K562 (cell line): ENCODE measurements around the gene DSCAM. TPM values are rescaled to one million over a fixed set of nuclear protein-coding genes. Genes with fewer than 3 reads are reported as not detected.

Source experiments
- ATAC-seq: fragments of 200-7000 bp; cut with Tn5 transposase; 3 replicates; pipeline ENCODE4 v1.9.1; 2020; ENCODE audit warnings: moderate library complexity
- BruUV-seq: library from RNA; stranded (reverse); fragments of 400-500 nt; replicated peaks from 2 replicates; lab custom pipeline; 2021; lab: Mats Ljungman, UMichigan
- CTCF ChIA-PET: fragments of 300-600 bp; formaldehyde crosslinking; extraction: SDS; loops from one replicate; lab custom pipeline; 2021; ENCODE audit warnings: low intra/inter-chr PET ratio; lab: Yijun Ruan, JAX
- POLR2A ChIA-PET: fragments of 300-600, 350-650 bp; sonication (Branson Sonifier 250); formaldehyde crosslinking; extraction: SDS; loops from one replicate; lab custom pipeline; 2021; ENCODE audit warnings: antibody characterized with exemption, inconsistent platforms; lab: Yijun Ruan, JAX
- DNase-seq, 4 experiments: peaks; one replicate each; pipeline versions ENCODE4 v3.0.0 to v3.0.0-alpha.2; 2011 to 2018; ENCODE audit warnings: low spot score in 3 of 4, mixed read lengths in 3 of 4; ENCODE audit errors: extremely low read depth in 1 of 4
- FAIRE-seq: peaks from 2 replicates; lab custom pipeline; 2011; peaks lifted over from hg19 to GRCh38; lab: Jason Lieb, UNC
- H2AFZ ChIP-seq: 2 replicates; pipeline ENCODE4 v1.6.0; 2011; ENCODE audit warnings: low read depth, low read length, control low read depth, inconsistent platforms
- H3K27ac ChIP-seq: fragments of 200-600 bp; 3 replicates; pipeline ENCODE4 v1.8.0; 2011; ENCODE audit warnings: low read depth, mild to moderate bottlenecking, control low read depth, inconsistent platforms, low read length, moderate library complexity, mixed read lengths; ENCODE audit errors: extremely low read depth
- H3K27me3 ChIP-seq, 2 experiments: fragments of 300-600 bp in 1 of 2; 2 replicates in 1 of 2; 3 replicates in 1 of 2; pipeline versions ENCODE4 v1.6.0 to v1.8.0; 2011; ENCODE audit warnings: inconsistent platforms in 2 of 2, low read length in 2 of 2, mild to moderate bottlenecking in 1 of 2, mixed read lengths in 1 of 2, moderate library complexity in 1 of 2; ENCODE audit not compliant: control insufficient read depth in 2 of 2, insufficient read depth in 2 of 2
- H3K36me3 ChIP-seq: fragments of 300-600 bp; 3 replicates; pipeline ENCODE4 v1.8.0; 2011; ENCODE audit warnings: mild to moderate bottlenecking, low read length, inconsistent platforms; ENCODE audit not compliant: control insufficient read depth, insufficient read depth
- H3K4me1 ChIP-seq, 2 experiments: fragments of 200-600 bp in 1 of 2; replicated peaks in 1 of 2; 2 replicates in 1 of 2; 3 replicates in 1 of 2; pipeline versions ENCODE4 v1.5.1 to v1.8.0; 2011; ENCODE audit warnings: inconsistent platforms in 2 of 2, low read length in 2 of 2, mild to moderate bottlenecking in 1 of 2, mixed read lengths in 1 of 2, moderate library complexity in 1 of 2; ENCODE audit not compliant: control insufficient read depth in 2 of 2, insufficient read depth in 2 of 2
- H3K4me2 ChIP-seq: 2 replicates; pipeline ENCODE4 v1.6.1; 2011; ENCODE audit warnings: low read length, control low read depth, inconsistent platforms, mixed read lengths; ENCODE audit not compliant: insufficient read depth
- H3K4me3 ChIP-seq: fragments of 200-600 bp; sonication (generic), shearing (Covaris generic); 2 replicates; pipeline ENCODE4 v1.5.1; 2016; ENCODE audit warnings: control low read depth, inconsistent platforms
- H3K79me2 ChIP-seq: fragments of 200-600 bp; 3 replicates; pipeline ENCODE4 v1.8.0; 2011; ENCODE audit warnings: low read length, inconsistent platforms; ENCODE audit not compliant: control insufficient read depth, insufficient read depth
- H3K9ac ChIP-seq, 2 experiments: 2 replicates each; pipeline versions ENCODE4 v1.6.0 to v1.6.1; 2011; ENCODE audit warnings: low read depth in 2 of 2, low read length in 2 of 2, control low read depth in 1 of 2, inconsistent platforms in 1 of 2, mild to moderate bottlenecking in 1 of 2, mixed read lengths in 1 of 2; ENCODE audit not compliant: insufficient read depth in 1 of 2
- H3K9me1 ChIP-seq: one replicate; pipeline ENCODE4 v1.6.0; 2011; ENCODE audit warnings: inconsistent platforms, mild to moderate bottlenecking, low read length, moderate library complexity; ENCODE audit not compliant: control insufficient read depth, insufficient read depth
- H3K9me3 ChIP-seq: replicated peaks from 2 replicates; pipeline ENCODE4 v1.5.1; 2011; ENCODE audit warnings: low read depth, low read length, inconsistent platforms; ENCODE audit not compliant: control insufficient read depth, insufficient read depth
- H4K20me1 ChIP-seq: replicated peaks from 2 replicates; pipeline ENCODE4 v1.6.1; 2011; ENCODE audit warnings: low read length, inconsistent platforms, mixed read lengths; ENCODE audit not compliant: control insufficient read depth, insufficient read depth
- KDM5B ChIP-seq: fragments of 200-600 bp; sonication (generic); IDR thresholded peaks from 2 replicates; pipeline ENCODE4 v1.6.1; 2012; ENCODE audit warnings: low read depth, mild to moderate bottlenecking, moderate library complexity, low read length, control low read depth, inconsistent platforms; ENCODE audit not compliant: insufficient replicate concordance
- NELFE ChIP-seq: IDR thresholded peaks from 2 replicates; pipeline ENCODE4 v1.6.1; 2011; ENCODE audit warnings: mild to moderate bottlenecking; ENCODE audit not compliant: insufficient read depth, insufficient read length
- PHF20 ChIP-seq: fragments of 450-650 bp; IDR thresholded peaks from 2 replicates; pipeline ENCODE4 v1.6.1; 2018; ENCODE audit not compliant: partially characterized antibody
- TARDBP ChIP-seq: fragments of 450-650 bp; IDR thresholded peaks from 2 replicates; pipeline ENCODE4 v1.6.1; 2016
- XRCC5 ChIP-seq: fragments of 200-400 bp; formaldehyde crosslinking; IDR thresholded peaks from 2 replicates; pipeline ENCODE4 v1.6.1; 2017; ENCODE audit warnings: low read depth, mild to moderate bottlenecking, low read length
- ZKSCAN8 ChIP-seq: fragments of 200-800 bp; sonication (Bioruptor generic); IDR thresholded peaks from 2 replicates; pipeline ENCODE4 v1.6.1; 2016; ENCODE audit warnings: missing genetic modification characterization, missing compliant biosample characterization
- ZNF143 ChIP-seq: sonication (generic); formaldehyde crosslinking; IDR thresholded peaks from 2 replicates; pipeline ENCODE4 v1.9.0; 2022; ENCODE audit warnings: mild to moderate bottlenecking, missing genetic modification reagents
- ZNF512 ChIP-seq: IDR thresholded peaks from 2 replicates; pipeline ENCODE4 v1.6.1; 2016; ENCODE audit warnings: missing genetic modification characterization, missing compliant biosample characterization
- ZNF592 ChIP-seq: fragments of 450-650 bp; IDR thresholded peaks from 2 replicates; pipeline ENCODE4 v1.6.1; 2017; ENCODE audit warnings: antibody characterized with exemption, mild to moderate bottlenecking
- WGBS: fragments of 100-300 bp; shearing (Covaris generic); methylation state at CpG from one replicate; pipeline ENCODE4 v1.1.6; 2016; ENCODE audit warnings: low coverage, mixed read lengths; ENCODE audit not compliant: insufficient coverage; ENCODE audit errors: missing lambda C conversion rate; 5-methylcytosine and 5-hydroxymethylcytosine counted together
- in situ Hi-C: fragments of 300-500 bp; cut with MboI; formaldehyde crosslinking; loops from 4 replicates; pipeline ENCODE4 v1.15.0; 2018; ENCODE audit warnings: inconsistent platforms, mixed read lengths
- intact Hi-C: fragments of 100-400 bp; cut with micrococcal nuclease; formaldehyde crosslinking; loops from 2 replicates; pipeline ENCODE4 v1.14.2; 2022
- polyA plus RNA-seq, 8 experiments: library from polyadenylated mRNA; depleted of rRNA in 4 of 8; stranded (reverse) in 5 of 8; unstranded in 3 of 8; fragments of >200 nt; fragmentation: Nextera tagmentation in 2 of 8; fragmentation: Illumina TruSeq in 1 of 8; extraction: Ambion mirVana in 2 of 8; extraction: Trizol in 1 of 8; gene quantifications; 2 replicates each; pipeline versions ENCODE4 v1.2.1 to v1.2.3, GENCODE V29; 2011 to 2014; ENCODE audit warnings: inconsistent platforms in 1 of 8, missing spikeins in 1 of 8
- total RNA-seq, 7 experiments: library from RNA; depleted of rRNA in 6 of 7; stranded (reverse); fragments of >200 nt in 6 of 7; fragmentation: Illumina TruSeq in 2 of 7; extraction: Trizol in 2 of 7; gene quantifications; 2 replicates each; pipeline versions ENCODE4 v1.2.1 to v1.2.3, GENCODE V29; 2011 to 2021; ENCODE audit warnings: low replicate concordance in 1 of 7

The DSCAM gene
- total and polyA plus RNA-seq, 9 of the 15 experiments (the other 6 are each of a cell fraction or from before 2014, with no cell fraction given) = not detected

GRCh38 chr21:40675017-40675416 lies 171.9 kb downstream of the DSCAM start:
- Histone ChIP-seq H3K9ac (no peak overlapping the region), H3K9me1 (no peaks in the 10 kb centered on the region), H3K4me3 (no peak overlapping the region), H3K4me2 (no peak overlapping the region), H3K36me3 (no peaks in the 10 kb centered on the region), H3K27me3 (no peaks in the 10 kb centered on the region), H4K20me1 (no peaks in the 10 kb centered on the region), H3K27ac (no peak overlapping the region), H2AFZ (no peak overlapping the region), H3K79me2 (no peaks in the 10 kb centered on the region), H3K9me3 (no peaks in the 10 kb centered on the region; the same call in 1 of the 2 replicates), H3K4me1 (no peaks in the 10 kb centered on the region)
- in situ Hi-C loops = no loop called here
- FAIRE-seq (no peak), ATAC-seq (no peak), DNase-seq (no peak)
- intact Hi-C loops = no loop called here
- POLR2A ChIA-PET = no interaction called here
- BruUV-seq = no TSS peak
- CTCF ChIA-PET = no interaction called here
- TF ChIP-seq PHF20 (no peak), ZNF592 (no peak), ZKSCAN8 (CRISPR knock-in tag) (no peak), TARDBP (no peak), ZNF143 (CRISPR knock-in tag) (no peak), XRCC5 (no peak), KDM5B (no peak), NELFE (no peak), ZNF512 (tag) (no peak)
- 0% methylated on average over 8 of the region's 8 CpGs for WGBS
